Measurements from ENCODE around the gene SCD. TPM values are rescaled to one million over a fixed set of nuclear protein-coding genes. Genes with fewer than 3 reads are reported as not detected.

Gene SCD
- total RNA-seq, 2 experiments from 2014 or later: 1.7 TPM

DNA sequence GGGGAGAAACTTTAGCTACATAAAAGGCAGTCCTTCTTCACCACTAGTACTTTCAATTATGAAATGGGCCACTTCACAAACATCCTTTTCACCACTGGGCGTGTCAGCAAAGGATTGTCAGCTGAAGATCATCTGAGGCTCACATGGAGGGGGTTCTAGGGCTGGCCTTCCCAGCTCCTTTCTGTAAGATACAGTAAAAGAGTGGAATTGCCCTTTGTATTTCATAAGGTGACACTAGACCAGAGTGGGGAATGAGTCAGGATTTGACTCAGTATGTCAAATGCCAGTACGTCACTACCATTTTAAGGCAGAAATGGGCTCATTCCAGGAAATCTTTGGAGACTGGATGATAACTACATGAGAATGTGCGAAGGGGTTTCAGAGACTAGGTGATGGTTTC lies 39.3 kb upstream of the SCD start:
- CTCF ChIA-PET: no interaction called here
- H3K27ac Mint-ChIP-seq: no peak overlapping the region
- H3K27me3 Mint-ChIP-seq: peaks cover 80% of the 10 kb centered on the region

DNA sequence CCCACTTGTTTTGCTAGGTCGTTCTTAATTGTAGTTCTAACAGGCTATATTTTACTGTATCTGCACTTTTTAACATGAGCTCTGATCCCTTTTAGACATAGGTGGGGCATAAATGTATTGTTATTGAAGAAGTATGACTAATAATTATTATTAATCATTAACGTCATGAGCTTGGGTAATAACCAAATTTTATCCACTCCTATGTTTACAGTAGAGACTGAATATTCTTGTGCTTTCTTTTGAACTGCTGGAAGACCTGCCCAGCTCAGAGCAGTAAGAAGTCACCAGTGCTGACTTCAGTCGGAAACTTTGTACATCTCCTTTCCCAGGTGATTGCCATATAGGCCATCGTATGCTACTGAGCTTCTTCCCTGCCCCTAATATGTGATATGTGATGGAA lies 35.7 kb upstream of the SCD start:
- H3K27ac ChIP-seq (ENCODE audit: low read depth in 1 of 2, low read length in 2 of 2): no peak overlapping the region
- H3K9me3 ChIP-seq (ENCODE audit: control insufficient read depth in 1 of 2, insufficient read depth in 1 of 2, low read length in 2 of 2): no peaks in the 10 kb centered on the region
- H3K27me3 ChIP-seq (ENCODE audit: control insufficient read depth in 1 of 2, insufficient read depth in 2 of 2, low read length in 2 of 2): peaks cover 10 to 26% of the 10 kb centered on the region in 2 experiments
- no peaks in the 10 kb centered on the region for H3K4me1 ChIP-seq (ENCODE audit: insufficient read depth, low read length)
- TF ChIP-seq, protein P1, sequence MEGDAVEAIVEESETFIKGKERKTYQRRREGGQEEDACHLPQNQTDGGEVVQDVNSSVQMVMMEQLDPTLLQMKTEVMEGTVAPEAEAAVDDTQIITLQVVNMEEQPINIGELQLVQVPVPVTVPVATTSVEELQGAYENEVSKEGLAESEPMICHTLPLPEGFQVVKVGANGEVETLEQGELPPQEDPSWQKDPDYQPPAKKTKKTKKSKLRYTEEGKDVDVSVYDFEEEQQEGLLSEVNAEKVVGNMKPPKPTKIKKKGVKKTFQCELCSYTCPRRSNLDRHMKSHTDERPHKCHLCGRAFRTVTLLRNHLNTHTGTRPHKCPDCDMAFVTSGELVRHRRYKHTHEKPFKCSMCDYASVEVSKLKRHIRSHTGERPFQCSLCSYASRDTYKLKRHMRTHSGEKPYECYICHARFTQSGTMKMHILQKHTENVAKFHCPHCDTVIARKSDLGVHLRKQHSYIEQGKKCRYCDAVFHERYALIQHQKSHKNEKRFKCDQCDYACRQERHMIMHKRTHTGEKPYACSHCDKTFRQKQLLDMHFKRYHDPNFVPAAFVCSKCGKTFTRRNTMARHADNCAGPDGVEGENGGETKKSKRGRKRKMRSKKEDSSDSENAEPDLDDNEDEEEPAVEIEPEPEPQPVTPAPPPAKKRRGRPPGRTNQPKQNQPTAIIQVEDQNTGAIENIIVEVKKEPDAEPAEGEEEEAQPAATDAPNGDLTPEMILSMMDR (IDR thresholded peaks at IDR 0.05): no peak
- DNase-seq (no peak), ATAC-seq (ENCODE audit: poor library complexity) (no peak)
- H3K36me3 ChIP-seq (ENCODE audit: insufficient read depth, low read length): no peaks in the 10 kb centered on the region
- no peak overlapping the region for H3K4me3 Mint-ChIP-seq
- no peak overlapping the region for H3K27ac Mint-ChIP-seq
- intact Hi-C loops (cut with DNase I, micrococcal nuclease): no loop called here
- ChIA-PET POLR2A (no interaction called here), CTCF (no interaction called here)
- no peaks in the 10 kb centered on the region for H3K9me3 Mint-ChIP-seq
- no peak overlapping the region for H3K4me3 ChIP-seq (ENCODE audit: low read length)
- no peaks in the 10 kb centered on the region for H3K4me1 Mint-ChIP-seq (ENCODE audit: low read depth)
- H3K36me3 Mint-ChIP-seq (ENCODE audit: low read depth): no peaks in the 10 kb centered on the region
- H3K27me3 Mint-ChIP-seq: peaks cover 76% of the 10 kb centered on the region

More for the DNA sequence above, 39.3 kb upstream of the SCD start:
- no peaks in the 10 kb centered on the region for H3K36me3 Mint-ChIP-seq (ENCODE audit: low read depth)
- no peak for ATAC-seq (ENCODE audit: poor library complexity)
- intact Hi-C loops (cut with DNase I, micrococcal nuclease): no loop called here
- peaks cover 4 to 26% of the 10 kb centered on the region in 2 experiments for H3K27me3 ChIP-seq (ENCODE audit: control insufficient read depth in 1 of 2, insufficient read depth in 2 of 2, low read length in 2 of 2)
- no peak overlapping the region for H3K27ac ChIP-seq (ENCODE audit: low read depth in 1 of 2, low read length in 2 of 2)
- no peaks in the 10 kb centered on the region for H3K4me1 Mint-ChIP-seq (ENCODE audit: low read depth)
- no peak overlapping the region for H3K4me3 Mint-ChIP-seq
- no peaks in the 10 kb centered on the region for H3K9me3 ChIP-seq (ENCODE audit: control insufficient read depth in 1 of 2, insufficient read depth in 1 of 2, low read length in 2 of 2)
- POLR2A ChIA-PET: no interaction called here
- no peaks in the 10 kb centered on the region for H3K9me3 Mint-ChIP-seq
- TF ChIP-seq, protein P1 (IDR thresholded peaks at IDR 0.05): no peak
- no peaks in the 10 kb centered on the region for H3K4me1 ChIP-seq (ENCODE audit: insufficient read depth, low read length)
- no peaks in the 10 kb centered on the region for H3K36me3 ChIP-seq (ENCODE audit: insufficient read depth, low read length)
- no peak for DNase-seq
- H3K4me3 ChIP-seq (ENCODE audit: low read length): no peak overlapping the region

DNA sequence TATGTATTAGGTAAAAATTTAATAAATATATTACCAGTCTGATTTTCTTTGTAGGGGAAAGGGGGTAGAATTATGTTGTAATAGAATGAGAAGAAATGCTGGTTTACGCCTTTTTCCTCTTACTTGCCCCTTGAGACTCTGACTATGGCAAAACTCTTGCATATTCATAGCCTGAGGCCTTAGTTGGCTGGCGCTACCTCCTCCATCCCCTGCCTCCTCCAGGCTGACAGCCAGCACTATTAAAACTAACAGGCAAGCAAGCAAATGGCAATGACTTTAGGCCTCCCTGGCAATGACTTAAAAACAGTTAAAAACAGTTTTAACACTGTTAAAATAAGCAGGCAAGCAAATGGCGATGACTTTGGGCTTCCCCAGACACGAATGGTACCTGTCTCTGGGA lies 31.4 kb upstream of the SCD start:
- H3K36me3 ChIP-seq (ENCODE audit: insufficient read depth, low read length): no peaks in the 10 kb centered on the region
- ATAC-seq (ENCODE audit: poor library complexity) (no peak), DNase-seq (no peak)
- no peaks in the 10 kb centered on the region for H3K4me1 Mint-ChIP-seq (ENCODE audit: low read depth)
- no peaks in the 10 kb centered on the region for H3K36me3 Mint-ChIP-seq (ENCODE audit: low read depth)
- H3K9me3 Mint-ChIP-seq: no peaks in the 10 kb centered on the region
- CTCF ChIA-PET: no interaction called here
- no peak overlapping the region for H3K4me3 ChIP-seq (ENCODE audit: low read length)
- intact Hi-C loops (cut with DNase I, micrococcal nuclease): no loop called here
- no peak overlapping the region for H3K4me3 Mint-ChIP-seq
- peaks cover 76% of the 10 kb centered on the region for H3K27me3 Mint-ChIP-seq
- H3K27ac ChIP-seq (ENCODE audit: low read depth in 1 of 2, low read length in 2 of 2): no peak overlapping the region
- H3K4me1 ChIP-seq (ENCODE audit: insufficient read depth, low read length): no peaks in the 10 kb centered on the region
- TF ChIP-seq, protein P1 (IDR thresholded peaks at IDR 0.05): no peak
- no peaks in the 10 kb centered on the region for H3K9me3 ChIP-seq (ENCODE audit: control insufficient read depth in 1 of 2, insufficient read depth in 1 of 2, low read length in 2 of 2)
- H3K27ac Mint-ChIP-seq: no peak overlapping the region
- H3K27me3 ChIP-seq (ENCODE audit: control insufficient read depth in 1 of 2, insufficient read depth in 2 of 2, low read length in 2 of 2): peaks cover 8 to 30% of the 10 kb centered on the region in 2 experiments
- POLR2A ChIA-PET: no interaction called here
